DOHH2 (cell line): ENCODE data around the gene OTOR.

Source experiments
- H3F3A ChIP-seq: fragments of 200-600 bp; sonication (generic), shearing (Covaris generic); 2 replicates; pipeline ENCODE4 v1.6.0; 2016; ENCODE audit warnings: antibody characterized with exemption, mild to moderate bottlenecking; ENCODE audit not compliant: control insufficient read depth, insufficient read depth
- H3K27ac ChIP-seq: fragments of 200-600 bp; sonication (generic); 2 replicates; pipeline ENCODE4 v1.5.1; 2014; ENCODE audit warnings: low read depth, mild to moderate bottlenecking, low read length, moderate library complexity
- H3K27me3 ChIP-seq: fragments of 200-600 bp; sonication (generic); 2 replicates; pipeline ENCODE4 v1.6.1; 2014; ENCODE audit warnings: mild to moderate bottlenecking, low read length, mixed read lengths; ENCODE audit not compliant: control insufficient read depth
- H3K36me3 ChIP-seq: fragments of 200-600 bp; sonication (generic); 2 replicates; pipeline ENCODE4 v1.6.1; 2014; ENCODE audit warnings: mild to moderate bottlenecking, low read length, moderate library complexity, mixed read lengths; ENCODE audit not compliant: control insufficient read depth
- H3K4me1 ChIP-seq: fragments of 200-600 bp; sonication (generic); 2 replicates; pipeline ENCODE4 v1.6.1; 2014; ENCODE audit warnings: mild to moderate bottlenecking, low read length, mixed read lengths; ENCODE audit not compliant: control insufficient read depth
- H3K4me2 ChIP-seq: fragments of 200-600 bp; sonication (generic); 2 replicates; pipeline ENCODE4 v1.6.0; 2014; ENCODE audit warnings: mild to moderate bottlenecking, low read length, moderate library complexity
- H3K4me3 ChIP-seq: fragments of 200-600 bp; sonication (generic); 2 replicates; pipeline ENCODE4 v1.5.1; 2014; ENCODE audit warnings: mild to moderate bottlenecking, low read length, mixed read lengths
- H3K79me2 ChIP-seq: fragments of 200-600 bp; sonication (generic); 2 replicates; pipeline ENCODE4 v1.6.1; 2014; ENCODE audit warnings: mild to moderate bottlenecking, low read length, mixed read lengths; ENCODE audit not compliant: control insufficient read depth
- H3K9me2 ChIP-seq: fragments of 200-600 bp; sonication (generic); replicated peaks from 2 replicates; pipeline ENCODE4 v1.6.1; 2014; ENCODE audit warnings: mild to moderate bottlenecking, low read length, mixed read lengths; ENCODE audit not compliant: control insufficient read depth
- H3K9me3 ChIP-seq: fragments of 200-600 bp; sonication (generic); 2 replicates; pipeline ENCODE4 v1.6.1; 2014; ENCODE audit warnings: antibody characterized with exemption, low read length, mixed read lengths; ENCODE audit not compliant: control insufficient read depth, insufficient read depth
- H4K20me1 ChIP-seq: fragments of 200-600 bp; sonication (generic); 2 replicates; pipeline ENCODE4 v1.6.0; 2014; ENCODE audit warnings: low read depth, mild to moderate bottlenecking, antibody characterized with exemption, low read length, moderate library complexity; ENCODE audit not compliant: control insufficient read depth, insufficient read depth
- EZH2phosphoT487 ChIP-seq: fragments of 200-600 bp; sonication (generic); IDR thresholded peaks from 2 replicates; pipeline ENCODE4 v1.6.1; 2017; ENCODE audit warnings: borderline replicate concordance, mild to moderate bottlenecking, antibody characterized with exemption, low read length, moderate library complexity, mixed read lengths
- TF ChIP-seq, protein P1 (sequence below): fragments of 200-600 bp; sonication (generic); IDR thresholded peaks from one replicate; pipeline ENCODE4 v1.5.1; 2014; ENCODE audit warnings: antibody characterized with exemption, mild to moderate bottlenecking, low read depth, low read length; ENCODE audit not compliant: poor library complexity, severe bottlenecking

OTOR gene

DNA sequence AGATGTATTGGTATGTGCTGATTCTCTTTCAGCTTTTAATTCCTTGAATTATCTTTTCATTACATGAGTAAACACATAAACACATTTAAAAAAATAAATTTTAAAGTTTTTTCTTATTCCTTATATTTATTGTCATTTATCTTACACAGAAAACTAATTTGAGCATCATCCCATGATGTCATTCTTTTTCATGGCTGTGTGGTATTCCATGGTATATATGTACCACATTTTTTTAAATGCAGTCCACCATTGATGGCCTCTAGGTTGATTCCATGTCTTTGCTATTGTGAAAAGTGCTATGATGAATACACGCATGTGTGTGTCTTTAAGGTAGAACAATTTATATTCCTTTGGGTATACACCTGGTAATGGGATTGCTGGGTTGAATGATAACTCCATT, 33.3 kb downstream of the OTOR start:
- Histone ChIP-seq H3K4me2 (no peak overlapping the region), H3K9me2 (no peaks in the 10 kb centered on the region), H3K4me3 (no peak overlapping the region), H4K20me1 (no peaks in the 10 kb centered on the region), H3K4me1 (no peaks in the 10 kb centered on the region), H3K36me3 (no peaks in the 10 kb centered on the region), H3F3A (no peaks in the 10 kb centered on the region), H3K27me3 (no peaks in the 10 kb centered on the region), H3K9me3 (no peaks in the 10 kb centered on the region), H3K27ac (no peak overlapping the region), H3K79me2 (no peaks in the 10 kb centered on the region)
- TF ChIP-seq EZH2phosphoT487 = no peak
- TF ChIP-seq, protein P1, sequence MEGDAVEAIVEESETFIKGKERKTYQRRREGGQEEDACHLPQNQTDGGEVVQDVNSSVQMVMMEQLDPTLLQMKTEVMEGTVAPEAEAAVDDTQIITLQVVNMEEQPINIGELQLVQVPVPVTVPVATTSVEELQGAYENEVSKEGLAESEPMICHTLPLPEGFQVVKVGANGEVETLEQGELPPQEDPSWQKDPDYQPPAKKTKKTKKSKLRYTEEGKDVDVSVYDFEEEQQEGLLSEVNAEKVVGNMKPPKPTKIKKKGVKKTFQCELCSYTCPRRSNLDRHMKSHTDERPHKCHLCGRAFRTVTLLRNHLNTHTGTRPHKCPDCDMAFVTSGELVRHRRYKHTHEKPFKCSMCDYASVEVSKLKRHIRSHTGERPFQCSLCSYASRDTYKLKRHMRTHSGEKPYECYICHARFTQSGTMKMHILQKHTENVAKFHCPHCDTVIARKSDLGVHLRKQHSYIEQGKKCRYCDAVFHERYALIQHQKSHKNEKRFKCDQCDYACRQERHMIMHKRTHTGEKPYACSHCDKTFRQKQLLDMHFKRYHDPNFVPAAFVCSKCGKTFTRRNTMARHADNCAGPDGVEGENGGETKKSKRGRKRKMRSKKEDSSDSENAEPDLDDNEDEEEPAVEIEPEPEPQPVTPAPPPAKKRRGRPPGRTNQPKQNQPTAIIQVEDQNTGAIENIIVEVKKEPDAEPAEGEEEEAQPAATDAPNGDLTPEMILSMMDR = no peak

DNA sequence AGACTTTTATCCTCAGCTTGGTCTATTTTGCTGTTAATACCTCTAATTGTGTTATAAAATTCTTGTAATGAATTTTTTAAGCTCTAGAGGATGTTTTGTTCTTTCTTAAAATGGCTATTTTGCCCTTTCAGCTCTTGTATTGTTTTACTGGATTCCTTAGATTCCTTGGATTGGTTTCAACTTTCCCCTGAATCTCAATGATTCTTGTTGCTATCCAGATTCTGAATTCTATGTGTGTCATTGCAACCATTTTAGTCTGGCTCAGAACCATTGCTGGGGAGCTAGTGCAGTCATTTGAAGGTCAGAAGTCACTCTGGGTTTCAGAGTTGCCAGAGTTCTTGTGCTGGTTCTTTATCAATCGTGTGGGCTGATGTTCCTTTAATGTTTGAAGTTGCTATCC, 37.1 kb downstream of the OTOR start:
- TF ChIP-seq EZH2phosphoT487 = no peak
- TF ChIP-seq, protein P1 = no peak
- Histone ChIP-seq H3K4me3 (no peak overlapping the region), H3F3A (no peaks in the 10 kb centered on the region), H3K9me3 (no peaks in the 10 kb centered on the region), H4K20me1 (no peaks in the 10 kb centered on the region), H3K4me2 (no peak overlapping the region), H3K4me1 (no peaks in the 10 kb centered on the region), H3K9me2 (no peaks in the 10 kb centered on the region), H3K36me3 (no peaks in the 10 kb centered on the region), H3K27me3 (no peaks in the 10 kb centered on the region), H3K27ac (no peak overlapping the region), H3K79me2 (no peaks in the 10 kb centered on the region)
